Stimulated activated CD8-positive, alpha-beta memory T cell treated with anti-CD3 and anti-CD28 coated beads, Interleukin-12 subunit alpha, Interleukin-12 subunit beta, amount 100 ng/mL, for 24 hours (primary cell): Measurements from ENCODE around the gene DCST1.

Experiments used
- DNase-seq: peaks from one replicate; pipeline ENCODE4 v3.0.0-alpha.2; 2020; ENCODE audit errors: extremely low read depth

The DCST1 gene

DNA sequence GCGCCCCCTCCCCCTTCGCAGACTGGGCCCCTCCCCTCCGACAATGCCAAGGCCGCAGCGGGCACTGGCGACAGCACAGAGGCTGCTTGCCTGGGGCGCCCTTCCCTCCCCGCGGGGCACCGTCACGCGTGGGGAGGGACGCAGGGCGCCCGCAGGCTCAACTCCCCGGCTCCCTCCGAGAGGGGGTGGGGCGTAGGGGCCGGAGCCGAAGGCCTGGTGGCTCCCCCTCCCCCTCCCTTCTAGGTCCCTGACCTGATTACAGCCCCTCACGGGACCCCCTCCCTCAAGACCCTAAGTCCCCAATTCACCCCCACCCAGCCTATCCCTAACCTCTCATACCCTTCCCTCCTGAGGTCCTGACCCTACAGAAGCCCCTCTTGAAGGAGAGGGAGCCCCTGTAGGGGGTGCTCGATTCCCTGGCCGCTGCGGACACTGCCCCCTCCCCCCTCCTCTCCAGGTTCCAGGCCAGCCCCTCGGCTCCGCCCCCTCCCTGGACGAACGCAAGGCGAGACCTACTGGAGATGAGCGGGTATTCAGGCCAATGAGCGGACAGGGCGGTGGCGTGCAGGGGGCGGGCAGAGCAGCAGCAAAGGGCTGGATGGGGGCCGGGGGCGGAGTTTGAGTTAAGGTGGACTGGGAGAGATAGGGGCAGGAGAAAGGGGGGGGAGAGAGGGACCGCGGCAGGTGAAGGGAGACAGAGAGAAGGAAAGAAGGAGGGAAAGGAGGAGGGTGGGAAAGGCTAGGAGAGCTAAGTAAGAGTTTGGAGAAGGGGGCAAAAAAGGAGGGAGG, 31.8 kb upstream of the DCST1 start:
- peak; percentile 99 for DNase-seq

DNA sequence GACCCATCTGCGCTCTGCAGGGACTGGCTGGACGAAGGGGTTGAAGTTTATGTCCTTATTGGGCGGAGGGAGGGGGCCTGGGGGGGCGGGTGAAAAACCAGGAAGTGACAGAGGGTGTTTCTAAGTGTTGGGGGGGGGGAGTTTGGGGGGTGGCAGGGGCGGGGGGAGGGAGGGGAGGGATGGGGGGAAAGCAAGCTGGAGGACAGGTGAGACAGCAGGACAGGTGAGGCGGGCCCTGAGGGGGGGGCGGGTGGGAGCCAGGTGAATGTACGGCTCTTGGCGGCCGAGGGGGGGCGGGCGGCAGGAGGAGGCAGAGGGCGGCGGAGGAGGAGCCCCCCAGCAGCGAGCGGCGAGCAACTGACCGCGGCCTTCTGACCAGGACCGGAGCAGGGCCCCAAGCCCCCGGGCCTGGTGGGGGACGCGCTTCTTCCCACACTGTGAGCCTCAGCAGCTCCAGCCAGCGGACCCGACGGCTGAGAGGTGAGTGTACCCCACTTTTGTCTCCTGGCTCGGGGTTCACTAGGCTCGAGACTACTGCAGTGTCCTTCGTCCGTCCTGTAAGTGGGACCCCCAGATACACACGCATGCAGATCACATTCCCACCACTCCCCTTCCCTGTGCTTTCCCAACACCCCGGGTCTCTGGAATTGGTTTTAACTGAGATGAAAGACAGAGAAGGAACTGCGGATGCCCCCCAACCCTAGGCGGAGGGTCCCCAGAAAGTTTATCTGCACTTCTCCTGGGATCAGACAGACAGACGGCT, 31.0 kb upstream of the DCST1 start, which contains the start of gene ZBTB7B:
TSS of gene ZBTB7B (plus strand) at position 339 of the 763 bp plus-strand sequence. CDS start 11,859 bp downstream, outside the sequence.
- DNase-seq = no peak

DNA sequence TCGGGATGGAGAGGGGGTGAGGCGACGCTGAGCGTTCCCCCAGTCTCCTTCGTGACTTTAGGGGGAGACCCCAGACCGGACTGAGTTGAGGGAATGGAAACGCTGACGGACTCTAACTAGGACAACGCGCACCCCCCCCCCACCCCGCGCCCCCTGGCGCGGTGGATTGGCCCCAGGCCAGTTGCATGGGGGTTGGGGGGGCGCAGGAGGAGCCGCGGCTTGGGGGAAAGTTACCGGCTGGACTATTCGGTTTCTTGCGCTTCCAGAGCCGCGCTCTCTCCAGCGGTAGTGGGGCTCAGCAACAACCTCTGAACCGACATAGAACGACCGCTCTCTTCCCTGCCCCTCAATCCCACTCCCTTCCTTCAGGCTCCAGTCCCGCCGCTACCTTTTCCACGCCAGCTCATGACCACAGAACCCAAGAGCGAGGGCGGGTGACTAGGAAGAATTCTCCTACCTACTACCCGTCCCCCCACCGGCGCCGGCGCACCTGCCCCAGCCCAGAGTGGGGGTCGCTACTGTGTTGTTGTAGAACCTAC, 30.3 kb upstream of the DCST1 start:
- DNase-seq = no peak

DNA sequence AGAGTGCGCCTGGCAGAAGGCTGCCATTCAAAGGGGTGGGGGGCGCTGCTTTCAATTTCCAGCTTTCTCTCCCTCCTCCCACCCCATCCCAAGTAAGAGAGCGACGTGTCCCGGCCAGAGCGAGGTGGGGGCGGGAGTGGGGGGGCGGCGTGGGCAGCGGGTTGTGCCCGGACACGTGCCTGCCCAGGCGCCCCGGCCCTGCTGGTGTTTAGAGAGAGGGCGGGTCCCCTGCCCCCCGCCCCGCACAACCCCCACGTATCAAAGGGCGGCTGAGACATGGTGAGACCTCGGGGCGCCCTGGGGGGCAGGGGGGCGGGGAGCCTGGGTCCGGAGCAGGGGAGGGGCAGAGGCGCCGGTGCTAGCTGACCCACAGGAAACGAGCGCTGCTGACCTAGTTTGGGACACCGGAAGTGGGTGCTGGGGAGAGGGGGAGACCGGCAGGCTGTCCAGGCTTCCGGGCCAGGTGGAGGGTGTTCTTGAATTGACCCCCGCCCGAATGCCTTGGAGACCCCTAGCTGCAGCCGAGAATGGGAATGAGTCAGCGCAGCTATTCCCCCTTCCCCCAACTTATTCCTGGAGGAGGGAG, 29.8 kb upstream of the DCST1 start:
- DNase-seq = no peak

DNA sequence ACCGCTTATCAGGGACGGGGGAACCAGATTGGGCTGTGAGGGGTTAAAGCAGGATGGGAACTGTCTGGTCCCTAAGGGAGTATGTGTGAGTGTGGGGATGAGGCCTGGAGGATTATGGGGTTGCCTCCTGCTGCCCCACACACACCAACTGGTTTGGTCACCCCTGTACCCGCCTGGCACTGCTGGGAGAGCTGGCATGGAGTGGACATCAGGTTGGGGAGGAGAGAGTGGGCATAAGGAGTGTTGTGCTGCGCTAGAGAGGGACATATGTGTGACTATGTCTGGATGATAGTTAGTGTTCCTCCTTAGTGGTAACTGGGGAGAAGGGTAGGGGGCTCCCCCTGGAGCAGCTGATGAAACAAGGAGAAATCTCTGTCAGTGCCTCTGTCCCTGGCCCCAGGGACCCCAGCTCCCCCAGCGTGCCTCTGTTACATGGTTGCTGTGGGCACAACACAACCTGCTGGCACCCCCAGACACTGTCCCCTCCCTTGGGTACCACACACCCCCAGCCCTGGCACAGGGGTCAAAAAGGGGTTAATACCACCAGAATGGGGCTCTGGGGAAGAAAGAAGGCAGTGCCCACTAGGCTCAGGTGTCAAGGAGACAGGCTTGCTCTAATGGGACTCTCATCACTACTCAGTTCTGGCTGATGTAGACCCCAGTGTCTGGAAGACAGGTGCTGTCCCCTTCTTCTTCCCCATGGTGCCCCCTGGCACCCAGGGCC, 29.1 kb upstream of the DCST1 start:
- DNase-seq = no peak

DNA sequence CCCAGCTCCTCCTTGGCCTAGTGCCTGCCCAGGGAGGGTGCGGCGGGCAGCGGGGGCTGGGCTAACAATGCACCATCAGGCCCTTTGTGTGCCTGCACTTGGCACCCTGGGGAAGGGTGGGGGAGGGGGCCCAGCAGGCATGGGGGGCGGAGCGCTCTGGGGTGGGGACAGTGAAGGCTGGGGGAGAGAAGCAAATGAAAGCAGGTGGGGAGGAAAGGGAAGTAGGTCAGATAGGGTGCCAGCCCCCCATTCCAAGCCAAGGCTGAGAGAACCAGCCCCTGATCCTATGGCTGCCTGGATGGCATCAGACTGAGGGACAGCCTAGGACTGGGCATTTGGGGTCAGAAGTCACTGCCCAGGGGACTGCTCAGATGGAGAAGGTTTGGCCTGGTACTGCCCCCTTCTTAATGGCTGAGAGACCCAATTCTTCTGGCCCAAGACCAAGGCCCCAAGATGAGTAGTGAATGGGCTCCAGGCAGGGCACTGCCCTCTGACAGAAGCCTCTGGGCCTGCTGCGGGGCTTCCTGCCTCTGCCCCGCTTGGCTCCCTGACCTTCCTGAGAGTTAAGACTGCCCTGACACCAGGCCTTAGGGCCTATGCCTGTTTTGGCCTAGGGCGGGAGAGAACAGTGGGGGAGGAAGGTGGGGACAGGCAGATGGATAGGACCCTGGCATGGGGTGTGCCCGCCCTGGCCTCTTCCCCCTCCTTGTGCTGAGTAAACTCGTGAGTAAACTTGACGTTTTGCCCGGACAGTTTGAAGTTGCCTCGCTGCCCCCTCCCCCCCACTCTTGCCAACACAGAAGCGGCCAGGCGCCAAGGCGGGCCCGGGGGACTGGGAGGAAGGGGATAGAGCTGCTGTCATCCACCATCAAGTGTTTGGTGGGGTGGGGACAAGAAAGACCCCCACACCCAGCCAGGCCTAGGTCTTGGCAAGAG, 28.3 kb upstream of the DCST1 start:
- no peak for DNase-seq

DNA sequence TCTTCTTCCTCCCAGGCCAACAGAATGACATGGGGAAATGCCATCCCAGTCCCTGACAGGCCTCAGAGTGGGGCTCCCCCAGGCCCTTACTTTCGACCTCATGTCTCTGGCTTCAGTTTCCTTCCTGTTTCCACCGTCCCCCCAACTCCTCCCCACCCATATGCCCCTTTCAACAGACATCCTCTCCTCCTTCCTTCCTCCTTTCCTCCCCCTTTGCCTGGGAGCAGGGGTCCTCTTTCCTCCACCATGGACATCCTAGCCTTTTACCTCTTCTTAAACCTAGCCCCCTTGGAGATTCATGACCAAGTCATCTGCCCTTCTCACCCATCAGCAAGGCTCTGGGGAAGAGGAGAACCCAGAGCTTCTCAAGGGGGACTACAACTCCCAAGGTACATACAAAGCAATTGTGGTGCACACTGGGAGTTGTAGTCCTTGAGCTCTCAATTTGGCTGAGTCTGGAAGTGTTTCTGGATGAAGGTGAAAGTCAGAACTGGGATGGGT, 27.0 kb upstream of the DCST1 start:
- no peak for DNase-seq

DNA sequence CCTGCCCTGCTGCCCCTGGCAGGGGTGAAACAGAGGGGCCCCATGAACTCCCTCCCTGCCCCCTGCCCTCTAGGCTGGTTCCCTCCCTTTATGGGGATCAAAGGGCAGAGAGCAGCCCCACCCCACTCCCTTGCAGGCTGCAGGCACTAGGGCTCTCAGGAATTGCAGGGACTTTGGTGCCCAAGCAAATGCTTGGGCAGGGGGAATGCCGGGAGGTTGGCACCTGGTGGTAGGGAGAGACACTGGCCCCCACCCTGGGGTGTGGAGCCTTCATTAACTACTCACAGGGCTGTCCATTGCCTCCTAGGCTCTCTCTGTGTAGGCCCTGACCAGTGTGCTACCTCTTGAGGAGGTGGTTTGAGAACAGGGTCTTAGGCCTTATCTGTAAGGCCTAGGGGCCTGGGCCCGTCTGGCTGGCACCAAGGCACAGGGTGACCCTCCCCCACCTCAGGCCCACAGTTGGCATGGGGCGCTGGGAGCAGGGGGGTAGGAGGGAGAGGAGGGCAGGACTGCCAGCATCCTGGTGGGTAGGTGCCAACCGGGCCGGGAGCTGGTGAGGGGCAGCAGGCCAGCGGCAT, 26.3 kb upstream of the DCST1 start:
- DNase-seq = no peak

DNA sequence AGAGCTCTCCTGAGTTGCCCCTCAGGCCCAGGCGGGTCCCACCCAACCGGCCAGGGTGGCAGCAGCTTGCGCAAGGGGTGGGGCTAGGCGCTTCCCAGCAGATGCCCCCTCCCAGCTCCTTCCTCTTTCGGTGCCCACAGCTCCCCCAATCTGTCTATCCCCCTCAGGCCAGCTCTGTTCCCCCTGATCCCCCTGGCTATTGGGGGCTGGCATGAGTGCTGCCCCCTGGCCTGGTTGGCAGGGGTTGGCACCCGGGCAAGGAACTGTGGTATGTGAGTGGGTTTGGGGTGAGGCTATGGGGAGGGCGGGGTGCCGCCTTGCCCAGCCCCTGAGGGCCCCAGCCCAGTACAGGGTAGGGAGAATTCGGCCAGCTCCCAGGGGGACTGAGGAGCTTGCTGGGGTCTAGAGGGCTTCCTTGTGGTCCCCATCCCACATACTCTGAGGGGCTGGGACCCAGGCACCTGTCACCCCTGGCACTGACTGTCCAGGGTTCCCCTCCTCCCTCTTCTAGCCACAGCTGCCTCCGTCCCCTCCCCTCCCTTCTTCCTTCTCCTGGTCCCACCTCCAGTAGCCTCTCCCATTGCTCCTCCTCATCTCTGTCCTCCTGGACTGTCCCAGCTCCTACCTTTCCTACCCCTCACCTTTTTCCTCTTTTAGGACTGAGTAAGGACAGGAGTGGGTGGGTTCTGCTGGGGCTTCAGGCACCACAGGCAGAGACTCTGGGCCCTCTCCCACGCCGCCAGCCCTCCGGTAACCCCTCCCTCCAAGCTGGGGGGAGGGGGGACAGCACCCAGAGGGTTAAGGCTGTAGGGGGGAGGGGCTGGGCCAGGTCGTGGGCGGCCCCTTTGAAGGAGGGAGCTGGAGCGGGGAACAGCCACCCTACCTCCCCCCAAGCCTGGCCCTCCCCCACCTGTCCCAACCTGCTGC, 25.3 kb upstream of the DCST1 start:
- no peak for DNase-seq

DNA sequence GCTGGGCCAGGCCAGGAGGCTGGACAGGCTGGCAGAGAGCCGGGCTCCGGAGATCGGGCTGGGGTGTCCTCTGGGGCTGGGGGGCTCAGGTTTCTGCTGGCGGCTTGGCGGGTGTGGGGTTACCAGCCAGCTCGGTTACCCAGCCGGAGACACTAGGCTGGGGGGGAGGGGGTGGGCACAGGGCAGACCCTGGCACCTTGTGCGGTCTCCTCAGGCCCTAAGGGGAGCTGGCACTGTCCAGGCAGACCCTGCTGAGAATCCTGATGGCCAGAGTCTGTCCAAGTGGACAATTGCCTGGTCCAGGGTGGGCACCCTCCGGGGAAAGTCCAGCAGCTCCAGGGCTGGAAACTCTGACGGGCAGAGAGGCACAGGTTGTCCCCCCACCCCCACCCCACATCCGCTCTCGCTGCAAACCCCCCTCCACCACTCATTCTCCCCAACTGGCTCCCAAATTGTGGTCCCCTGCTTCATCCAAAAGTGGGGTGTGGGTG, 24.4 kb upstream of the DCST1 start:
- no peak for DNase-seq

DNA sequence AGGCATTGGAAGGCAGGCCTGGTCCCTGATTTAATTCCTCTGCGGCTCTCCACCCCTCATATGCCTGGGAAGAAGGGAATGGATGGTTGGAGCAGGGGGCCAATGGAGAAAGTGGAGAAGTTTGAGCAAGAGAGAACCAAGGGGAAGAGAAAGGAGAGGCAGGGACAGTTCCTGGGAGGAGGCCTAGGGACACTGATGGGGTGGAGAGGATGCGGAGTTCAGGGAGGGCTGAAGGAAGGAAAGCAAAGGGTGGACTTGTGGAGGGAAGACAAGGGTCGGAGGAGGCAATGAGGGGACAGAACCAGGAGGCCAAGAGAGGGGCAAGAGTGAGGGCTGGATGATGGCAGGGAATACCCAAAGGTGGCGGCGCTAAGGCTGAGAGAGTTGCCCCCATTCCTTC, 23.9 kb upstream of the DCST1 start:
- no peak for DNase-seq

DNA sequence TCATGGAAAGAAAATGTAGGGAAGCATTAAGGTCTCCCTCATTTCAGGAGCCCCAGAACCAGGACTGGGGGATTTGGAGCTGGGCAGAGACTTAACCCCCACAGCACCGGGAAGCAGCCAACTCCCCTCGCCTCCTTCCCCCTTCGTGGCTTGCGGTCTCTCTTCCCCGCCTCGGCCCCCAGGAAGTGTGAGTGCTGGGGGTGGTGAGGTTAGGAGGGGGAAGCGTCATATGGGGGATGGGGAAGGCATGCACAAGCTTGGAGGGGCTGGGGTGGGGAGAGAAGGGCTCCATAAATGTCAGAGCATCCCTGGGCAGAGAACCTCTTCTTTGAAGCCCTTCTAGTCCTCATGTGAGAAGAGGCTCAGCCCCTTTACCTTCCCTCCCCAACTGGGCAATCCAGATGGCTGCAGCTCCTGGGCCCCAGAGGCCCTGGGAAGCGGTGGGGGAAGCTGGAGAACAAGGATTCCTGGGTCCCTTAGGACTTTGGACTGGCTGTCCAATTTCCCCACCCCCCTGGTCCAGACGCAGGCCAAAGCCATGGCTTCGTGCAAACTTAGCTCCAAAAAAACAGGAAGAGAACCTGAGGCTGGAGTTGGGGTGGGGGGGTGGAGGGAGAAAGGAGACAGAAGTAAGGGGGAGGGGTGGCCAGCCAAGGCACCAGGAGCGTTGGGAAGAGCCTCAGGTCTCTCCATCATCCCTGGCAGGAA, 23.3 kb upstream of the DCST1 start:
- no peak for DNase-seq

DNA sequence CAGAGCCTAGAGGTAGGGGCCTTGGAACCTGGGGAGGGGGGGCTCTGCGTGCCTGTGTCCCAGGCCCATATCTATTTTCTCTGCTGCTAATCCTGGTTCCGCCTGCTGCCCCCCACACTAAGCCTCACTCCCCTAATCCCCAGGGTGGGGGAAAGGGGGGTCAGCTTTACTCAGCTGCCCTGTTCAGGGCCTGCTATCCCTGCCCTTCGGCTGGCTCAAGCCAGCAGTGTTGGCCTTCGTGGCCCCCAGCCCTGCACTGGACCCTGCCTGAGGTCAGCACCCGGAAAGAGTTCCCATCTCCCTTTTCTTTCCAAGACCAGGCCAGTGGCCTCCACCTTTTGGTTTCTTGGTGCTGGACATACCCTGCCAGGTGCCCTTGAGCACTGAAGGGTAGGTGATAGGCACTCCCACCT, 22.6 kb upstream of the DCST1 start:
- no peak for DNase-seq

DNA sequence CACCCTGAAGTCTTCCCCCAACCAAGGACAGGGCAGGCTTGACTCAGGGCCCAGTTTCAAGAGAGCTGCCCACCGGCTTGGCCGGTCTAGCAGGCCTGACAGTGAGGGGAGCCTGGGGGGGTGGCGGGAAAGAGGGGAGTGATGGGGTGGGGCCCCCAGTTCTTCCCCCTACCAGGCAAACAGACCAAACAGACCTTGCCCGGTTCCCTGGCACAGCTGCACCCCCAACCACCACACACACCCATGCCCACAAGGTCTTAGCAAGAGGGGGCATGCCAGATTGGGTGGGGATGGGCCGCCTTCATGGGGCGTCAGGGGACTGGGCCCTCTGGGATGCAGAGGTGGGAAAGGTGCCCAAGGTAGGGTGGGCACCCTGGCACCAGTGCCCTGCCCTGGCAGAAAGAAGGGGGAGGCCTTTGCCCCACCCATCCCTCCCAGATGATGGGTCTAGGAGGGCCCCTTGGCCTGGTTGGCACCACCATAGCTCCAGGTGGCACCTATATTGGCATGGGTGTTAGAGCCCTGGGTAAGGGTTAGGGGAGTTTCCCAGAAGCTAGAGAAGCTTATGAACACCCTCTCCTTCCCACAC, 22.1 kb upstream of the DCST1 start:
- no peak for DNase-seq

DNA sequence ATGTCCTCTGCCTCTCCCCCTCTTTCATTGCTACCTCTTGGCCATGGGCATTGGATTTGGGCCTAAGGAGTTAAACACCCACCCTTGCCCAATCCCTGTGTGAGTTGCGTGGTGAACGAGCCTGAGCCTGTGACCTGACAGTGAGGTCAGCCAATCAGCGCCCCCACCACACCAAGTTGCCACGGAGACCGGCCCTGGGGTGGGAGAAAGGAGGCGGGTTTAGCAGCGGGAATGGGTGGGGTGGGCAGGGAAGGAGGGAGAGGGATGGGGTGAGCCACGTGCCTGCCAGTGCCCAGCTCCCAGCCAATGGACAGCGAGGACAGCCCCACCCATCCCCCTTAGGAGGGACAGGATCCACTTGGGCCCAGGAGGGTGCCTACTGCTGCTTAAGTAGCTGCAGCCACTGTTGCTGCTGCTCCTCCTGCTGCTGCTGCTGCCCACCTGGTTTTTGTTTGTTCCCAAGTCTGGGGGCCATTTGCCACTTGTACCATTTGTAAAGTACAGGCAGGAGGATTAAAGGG, 21.5 kb upstream of the DCST1 start:
- no peak for DNase-seq

DNA sequence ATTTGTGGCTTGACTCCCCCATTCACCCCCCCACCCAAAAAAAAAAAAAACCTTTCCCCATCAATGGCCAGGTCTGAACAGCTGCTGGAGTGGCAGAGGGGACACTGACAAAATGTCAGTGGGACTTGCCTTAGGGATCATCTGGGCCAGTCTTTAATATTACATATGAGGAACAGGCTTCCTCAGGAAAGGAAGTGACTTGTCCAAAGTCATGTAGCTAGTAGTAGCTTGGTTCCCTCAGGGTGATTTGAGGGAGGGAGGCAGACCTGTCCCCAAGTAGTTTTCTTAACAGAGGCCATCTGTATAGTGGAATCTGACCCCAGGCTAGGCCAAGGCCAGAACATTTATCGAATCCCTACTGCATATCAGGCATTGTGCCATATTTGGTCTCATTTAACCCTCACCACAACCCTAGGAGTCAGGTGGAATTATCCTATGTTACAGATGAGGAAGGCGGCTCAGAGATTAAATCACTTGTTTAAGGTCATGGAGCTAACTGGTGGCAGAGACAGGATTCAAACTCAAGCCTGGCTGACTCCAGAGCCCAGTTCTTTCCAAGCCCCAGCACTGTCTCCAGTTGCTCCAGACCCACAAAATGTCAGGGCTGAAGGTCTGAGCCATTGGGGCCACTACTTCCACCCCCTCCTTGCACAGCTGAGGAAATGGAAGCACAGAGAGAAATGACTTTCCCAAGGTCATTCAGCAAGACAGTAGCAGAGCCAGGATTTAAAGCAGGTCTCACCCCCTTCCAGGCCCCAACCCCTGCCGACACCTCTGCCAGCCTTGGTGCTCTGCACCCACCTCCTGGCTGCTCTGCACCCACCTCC, 20.6 kb upstream of the DCST1 start:
- no peak for DNase-seq

DNA sequence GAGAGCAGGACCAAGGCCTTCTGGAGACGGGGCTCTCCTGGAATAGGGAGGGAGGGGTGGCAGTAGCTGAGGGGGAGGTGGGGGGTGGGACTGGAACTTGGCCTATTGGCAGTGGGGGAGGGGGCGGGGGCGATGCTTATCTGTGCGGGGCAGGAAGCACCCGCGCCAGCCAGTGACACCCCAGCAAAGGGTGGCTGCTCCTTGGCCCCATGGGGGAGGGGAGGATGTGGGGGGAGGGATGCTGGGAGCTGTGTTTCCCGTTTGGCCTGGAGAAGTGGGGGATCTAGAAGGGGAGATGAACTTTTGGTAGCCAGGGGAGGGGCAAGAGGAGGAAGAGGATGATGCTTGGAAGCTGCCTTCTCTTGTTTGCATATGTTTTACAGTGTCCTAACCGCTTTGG, 20.0 kb upstream of the DCST1 start:
- DNase-seq = no peak
